Fibroblast of lung (primary cell): ENCODE data around the gene AIFM1. TPM values are rescaled to one million over a fixed set of nuclear protein-coding genes. Genes with fewer than 3 reads are reported as not detected.

Experiments
- DNase-seq, 2 donors: peaks; one replicate each; pipeline versions ENCODE4 v3.0.0 to v3.0.0-alpha.2; 2010; ENCODE audit warnings: low read depth in 2 of 2
- H2AFZ ChIP-seq: 2 replicates; pipeline ENCODE4 v1.5.1; 2012; ENCODE audit warnings: low read length, control low read depth, inconsistent platforms
- H3K27ac ChIP-seq: 2 replicates; pipeline ENCODE4 v1.5.1; 2011; ENCODE audit warnings: low read length, control low read depth; ENCODE audit not compliant: insufficient read depth
- H3K27me3 ChIP-seq: 2 replicates; pipeline ENCODE4 v1.5.1; 2011; ENCODE audit warnings: mild to moderate bottlenecking, low read length; ENCODE audit not compliant: control insufficient read depth, insufficient read depth
- H3K36me3 ChIP-seq: 2 replicates; pipeline ENCODE4 v1.5.1; 2011; ENCODE audit warnings: low read length; ENCODE audit not compliant: control insufficient read depth, insufficient read depth
- H3K4me1 ChIP-seq: 2 replicates; pipeline ENCODE4 v1.5.1; 2011; ENCODE audit warnings: low read length; ENCODE audit not compliant: control insufficient read depth, insufficient read depth; ENCODE audit errors: extremely low read depth
- H3K4me2 ChIP-seq: 2 replicates; pipeline ENCODE4 v1.5.1; 2011; ENCODE audit warnings: low read length, control low read depth; ENCODE audit not compliant: insufficient read depth; ENCODE audit errors: extremely low read depth
- H3K4me3 ChIP-seq, 4 experiments: fragments of 200-600 bp in 1 of 4; sonication (generic) in 1 of 4; replicated peaks in 1 of 4; 2 replicates each; pipeline ENCODE4 v1.5.1; 2011 to 2016; ENCODE audit warnings: low read length in 4 of 4, low read depth in 3 of 4, mild to moderate bottlenecking in 3 of 4, control low read depth in 2 of 4, inconsistent platforms in 1 of 4, mixed read lengths in 1 of 4; ENCODE audit not compliant: insufficient read depth in 1 of 4; ENCODE audit errors: control extremely low read depth in 1 of 4
- H3K79me2 ChIP-seq: 2 replicates; pipeline ENCODE4 v1.5.1; 2012; ENCODE audit warnings: mild to moderate bottlenecking, low read length, inconsistent platforms; ENCODE audit not compliant: control insufficient read depth, insufficient read depth
- H3K9ac ChIP-seq: 2 replicates; pipeline ENCODE4 v1.5.1; 2011; ENCODE audit warnings: mild to moderate bottlenecking, low read length, control low read depth; ENCODE audit not compliant: insufficient read depth
- H3K9me3 ChIP-seq: 2 replicates; pipeline ENCODE4 v1.5.1; 2012; ENCODE audit warnings: low read depth, low read length; ENCODE audit not compliant: control insufficient read depth, insufficient read depth
- H4K20me1 ChIP-seq: 2 replicates; pipeline ENCODE4 v1.5.1; 2011; ENCODE audit warnings: low read length; ENCODE audit not compliant: control insufficient read depth, insufficient read depth; ENCODE audit errors: extremely low read depth
- EZH2 ChIP-seq: IDR thresholded peaks from 2 replicates; pipeline ENCODE4 v1.5.1; 2012; ENCODE audit warnings: low read length, control low read depth, mild to moderate bottlenecking; ENCODE audit errors: missing control alignments
- polyA plus RNA-seq, 2 donors: library from polyadenylated mRNA; depleted of rRNA in 1 of 2; stranded (reverse) in 1 of 2; unstranded in 1 of 2; fragments of >200 nt; gene quantifications; 2 replicates each; pipeline ENCODE4 v1.2.1, GENCODE V29; 2011 to 2012; ENCODE audit warnings: missing spikeins in 1 of 2
- total RNA-seq: library from RNA; depleted of rRNA; stranded (reverse); fragments of >200 nt; gene quantifications from 2 replicates; pipeline ENCODE4 v1.2.1, GENCODE V29; 2014
- TF ChIP-seq, protein P1 (sequence below), 2 donors: IDR thresholded peaks in 1 of 2; conservative IDR thresholded peaks in 1 of 2; 1 replicate in 1 of 2; 2 replicates in 1 of 2; pipeline ENCODE4 v1.5.1; 2011 to 2012; ENCODE audit warnings: low read length in 2 of 2, control low read depth in 1 of 2, inconsistent platforms in 1 of 2, low read depth in 1 of 2, mild to moderate bottlenecking in 1 of 2

AIFM1 gene
- total and polyA plus RNA-seq, 2 donors (not counting 1 experiment from before 2014, with no cell fraction given) = 23.1 to 36.1 TPM

- no peak for DNase-seq
- Histone ChIP-seq H3K27me3 (no peaks in the 10 kb centered on the region), H2AFZ (no peak overlapping the region), H3K79me2 (no peaks in the 10 kb centered on the region), H3K36me3 (no peaks in the 10 kb centered on the region), H3K9me3 (no peaks in the 10 kb centered on the region), H3K4me2 (no peak overlapping the region), H3K4me1 (peaks cover 4% of the 10 kb centered on the region), H3K27ac (no peak overlapping the region), H3K9ac (no peak overlapping the region), H3K4me3 (no peak overlapping the region), H4K20me1 (no peaks in the 10 kb centered on the region)
- TF ChIP-seq, protein P1, sequence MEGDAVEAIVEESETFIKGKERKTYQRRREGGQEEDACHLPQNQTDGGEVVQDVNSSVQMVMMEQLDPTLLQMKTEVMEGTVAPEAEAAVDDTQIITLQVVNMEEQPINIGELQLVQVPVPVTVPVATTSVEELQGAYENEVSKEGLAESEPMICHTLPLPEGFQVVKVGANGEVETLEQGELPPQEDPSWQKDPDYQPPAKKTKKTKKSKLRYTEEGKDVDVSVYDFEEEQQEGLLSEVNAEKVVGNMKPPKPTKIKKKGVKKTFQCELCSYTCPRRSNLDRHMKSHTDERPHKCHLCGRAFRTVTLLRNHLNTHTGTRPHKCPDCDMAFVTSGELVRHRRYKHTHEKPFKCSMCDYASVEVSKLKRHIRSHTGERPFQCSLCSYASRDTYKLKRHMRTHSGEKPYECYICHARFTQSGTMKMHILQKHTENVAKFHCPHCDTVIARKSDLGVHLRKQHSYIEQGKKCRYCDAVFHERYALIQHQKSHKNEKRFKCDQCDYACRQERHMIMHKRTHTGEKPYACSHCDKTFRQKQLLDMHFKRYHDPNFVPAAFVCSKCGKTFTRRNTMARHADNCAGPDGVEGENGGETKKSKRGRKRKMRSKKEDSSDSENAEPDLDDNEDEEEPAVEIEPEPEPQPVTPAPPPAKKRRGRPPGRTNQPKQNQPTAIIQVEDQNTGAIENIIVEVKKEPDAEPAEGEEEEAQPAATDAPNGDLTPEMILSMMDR (conservative IDR thresholded peaks at IDR 0.05 in 1 of 2, IDR thresholded peaks at IDR 0.05 in 1 of 2; ENCODE audit: low read depth in 1 of 2, low read length in 2 of 2) = no peak
- no peak for TF ChIP-seq EZH2
Observed at GRCh38 chrX:130179170-130179569, 13.5 kb upstream of the AIFM1 start.

DNA sequence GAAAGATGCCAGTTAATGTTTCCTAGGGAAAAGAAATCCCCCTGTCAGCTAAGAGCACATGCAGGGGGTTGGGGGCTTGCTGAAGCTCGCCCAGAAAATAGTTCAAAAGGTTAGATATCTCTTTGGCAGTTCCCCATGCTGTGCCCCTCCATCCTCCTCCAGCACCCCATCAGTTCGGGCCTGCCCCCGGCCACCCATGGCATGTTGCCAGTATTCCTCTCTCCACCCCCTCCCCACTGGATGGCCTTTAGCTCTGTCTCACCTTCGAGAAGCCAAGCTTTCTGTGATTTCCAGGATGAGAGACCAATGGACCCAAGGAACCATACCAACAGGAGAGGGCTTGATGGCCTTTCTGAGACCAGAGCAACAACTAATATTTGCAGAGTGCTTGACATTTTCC lies 11.3 kb upstream of the AIFM1 start:
- Histone ChIP-seq H3K27me3 (no peaks in the 10 kb centered on the region), H3K36me3 (no peaks in the 10 kb centered on the region), H3K9me3 (no peaks in the 10 kb centered on the region), H4K20me1 (no peaks in the 10 kb centered on the region), H2AFZ (no peak overlapping the region), H3K9ac (no peak overlapping the region), H3K79me2 (no peaks in the 10 kb centered on the region), H3K4me3 (no peak overlapping the region), H3K27ac (no peak overlapping the region), H3K4me2 (no peak overlapping the region), H3K4me1 (peaks cover 7% of the 10 kb centered on the region)
- no peak for TF ChIP-seq EZH2
- no peak for DNase-seq

DNA sequence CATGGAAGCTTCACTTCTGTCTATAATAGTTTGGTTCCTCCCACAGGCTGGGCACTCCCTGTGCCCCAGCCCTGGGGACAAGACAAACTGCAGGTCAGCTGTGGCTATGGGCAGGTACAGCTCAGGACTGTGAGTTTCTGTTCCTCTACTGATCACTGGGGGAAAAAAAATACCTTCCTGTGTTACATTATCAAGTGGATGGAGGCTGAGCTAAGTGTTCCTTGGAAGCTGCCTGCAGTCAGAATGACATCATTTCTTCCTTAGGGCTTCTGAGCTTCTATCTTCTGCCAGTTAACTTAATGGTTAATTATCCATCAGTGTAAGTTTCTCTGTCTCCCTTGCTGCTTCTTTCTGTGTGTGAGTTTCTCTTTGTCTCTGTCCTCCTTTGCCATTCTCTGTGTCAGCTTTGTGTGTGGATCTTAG lies 10.7 kb upstream of the AIFM1 start:
- no peak overlapping the region for H3K9ac ChIP-seq
- no peaks in the 10 kb centered on the region for H4K20me1 ChIP-seq
- H3K27ac ChIP-seq = no peak overlapping the region
- no peaks in the 10 kb centered on the region for H3K36me3 ChIP-seq
- H3K27me3 ChIP-seq = no peaks in the 10 kb centered on the region
- H3K4me2 ChIP-seq = no peak overlapping the region
- no peak overlapping the region for H2AFZ ChIP-seq
- no peak overlapping the region for H3K4me3 ChIP-seq
- no peaks in the 10 kb centered on the region for H3K9me3 ChIP-seq
- DNase-seq = peak in 1 of 2 donors; percentile 11
- peaks cover 7% of the 10 kb centered on the region for H3K4me1 ChIP-seq
- no peaks in the 10 kb centered on the region for H3K79me2 ChIP-seq
- TF ChIP-seq, protein P1 (conservative IDR thresholded peaks at IDR 0.05 in 1 of 2, IDR thresholded peaks at IDR 0.05 in 1 of 2; ENCODE audit: low read depth in 1 of 2, low read length in 2 of 2) = no peak
- no peak for TF ChIP-seq EZH2
